ENCODE measurements around the gene CRMP1.

GRCh38 chr4:5926598-5926997 lies 33.7 kb upstream of the CRMP1 start:
- TF ChIP-seq EZH2phosphoT487 (IDR thresholded peaks at IDR 0.05; ENCODE audit: insufficient read depth, low read depth): no peak
- TF ChIP-seq EZH2 (IDR thresholded peaks at IDR 0.05; ENCODE audit: insufficient read depth, poor library complexity, severe bottlenecking): no peak
